ENCODE results near the gene NFE2L3. TPM values are rescaled to one million over a fixed set of nuclear protein-coding genes. Genes with fewer than 3 reads are reported as not detected.
"Not testable (repeated sequence)": the region's sequence is repeated elsewhere in the genome, so short reads cannot be mapped to it uniquely, and the experiment has no call there.

NFE2L3 gene
- total and polyA plus RNA-seq, 4 donors, result 0.32 to 1.9 (median 1.3) TPM

DNA sequence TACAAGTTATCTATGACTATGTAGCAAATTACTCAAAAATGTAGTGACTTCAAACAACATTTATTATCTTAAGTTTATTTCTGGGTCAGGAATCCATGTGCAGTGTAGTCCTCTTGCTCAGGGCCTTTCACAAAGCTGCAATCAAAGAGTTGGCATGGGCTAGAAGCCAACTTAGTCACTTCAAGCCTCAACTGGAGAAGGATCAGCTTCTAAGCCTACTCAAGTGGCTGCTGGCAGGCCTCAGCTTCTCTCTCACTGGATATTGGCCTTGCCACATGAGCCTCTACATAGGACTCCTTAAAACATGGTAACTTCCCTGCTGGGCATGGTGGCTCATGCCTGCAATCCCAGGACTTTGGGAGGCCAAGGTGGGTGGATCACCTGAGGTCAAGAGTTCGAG, 5.0 kb upstream of the NFE2L3 start:
- no peaks in the 10 kb centered on the region for H3K9me3 ChIP-seq (ENCODE audit: control insufficient read depth in 4 of 4, low read length in 3 of 4)
- no peak overlapping the region for H3K27ac ChIP-seq (ENCODE audit: low read depth in 1 of 2, low read length in 2 of 2)
- TF ChIP-seq HNF4A (conservative IDR thresholded peaks at IDR 0.05) (no peak), RAD21 (IDR thresholded peaks at IDR 0.05) (no peak), NR2F2 (IDR thresholded peaks at IDR 0.05) (no peak), FOXA1 (IDR thresholded peaks at IDR 0.05) (no peak), MAX (IDR thresholded peaks at IDR 0.05) (no peak), SP1 (IDR thresholded peaks at IDR 0.05) (no peak), EGR1 (IDR thresholded peaks at IDR 0.05; ENCODE audit: low read depth in 2 of 2) (no peak), FOXA2 (IDR thresholded peaks at IDR 0.05) (no peak), HNF4G (IDR thresholded peaks at IDR 0.05) (no peak), YY1 (IDR thresholded peaks at IDR 0.05) (no peak), GABPA (IDR thresholded peaks at IDR 0.05 in 1 of 2, conservative IDR thresholded peaks at IDR 0.05 in 1 of 2) (no peak), JUND (IDR thresholded peaks at IDR 0.05) (no peak)
- TF ChIP-seq, protein P1, sequence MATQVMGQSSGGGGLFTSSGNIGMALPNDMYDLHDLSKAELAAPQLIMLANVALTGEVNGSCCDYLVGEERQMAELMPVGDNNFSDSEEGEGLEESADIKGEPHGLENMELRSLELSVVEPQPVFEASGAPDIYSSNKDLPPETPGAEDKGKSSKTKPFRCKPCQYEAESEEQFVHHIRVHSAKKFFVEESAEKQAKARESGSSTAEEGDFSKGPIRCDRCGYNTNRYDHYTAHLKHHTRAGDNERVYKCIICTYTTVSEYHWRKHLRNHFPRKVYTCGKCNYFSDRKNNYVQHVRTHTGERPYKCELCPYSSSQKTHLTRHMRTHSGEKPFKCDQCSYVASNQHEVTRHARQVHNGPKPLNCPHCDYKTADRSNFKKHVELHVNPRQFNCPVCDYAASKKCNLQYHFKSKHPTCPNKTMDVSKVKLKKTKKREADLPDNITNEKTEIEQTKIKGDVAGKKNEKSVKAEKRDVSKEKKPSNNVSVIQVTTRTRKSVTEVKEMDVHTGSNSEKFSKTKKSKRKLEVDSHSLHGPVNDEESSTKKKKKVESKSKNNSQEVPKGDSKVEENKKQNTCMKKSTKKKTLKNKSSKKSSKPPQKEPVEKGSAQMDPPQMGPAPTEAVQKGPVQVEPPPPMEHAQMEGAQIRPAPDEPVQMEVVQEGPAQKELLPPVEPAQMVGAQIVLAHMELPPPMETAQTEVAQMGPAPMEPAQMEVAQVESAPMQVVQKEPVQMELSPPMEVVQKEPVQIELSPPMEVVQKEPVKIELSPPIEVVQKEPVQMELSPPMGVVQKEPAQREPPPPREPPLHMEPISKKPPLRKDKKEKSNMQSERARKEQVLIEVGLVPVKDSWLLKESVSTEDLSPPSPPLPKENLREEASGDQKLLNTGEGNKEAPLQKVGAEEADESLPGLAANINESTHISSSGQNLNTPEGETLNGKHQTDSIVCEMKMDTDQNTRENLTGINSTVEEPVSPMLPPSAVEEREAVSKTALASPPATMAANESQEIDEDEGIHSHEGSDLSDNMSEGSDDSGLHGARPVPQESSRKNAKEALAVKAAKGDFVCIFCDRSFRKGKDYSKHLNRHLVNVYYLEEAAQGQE (IDR thresholded peaks at IDR 0.05), result no peak
- peaks cover 0 to 4% (median under 1%) of the 10 kb centered on the region in 4 donors for H3K4me1 ChIP-seq (ENCODE audit: control insufficient read depth in 4 of 4, insufficient read depth in 4 of 4, low read length in 3 of 4)
- no peak for DNase-seq (ENCODE audit: low spot score)
- H3K27me3 ChIP-seq (ENCODE audit: control insufficient read depth in 4 of 4, insufficient read depth in 4 of 4, low read length in 3 of 4), result peaks cover 0 to 2% (median 0%) of the 10 kb centered on the region in 4 donors
- WGBS, result 95% methylated on average over 1 of the region's 1 CpG
- H3K36me3 ChIP-seq (ENCODE audit: control insufficient read depth in 4 of 4, insufficient read depth in 3 of 4, low read depth in 1 of 4, low read length in 3 of 4), result no peaks in the 10 kb centered on the region
- no peak overlapping the region for H3K9ac ChIP-seq (ENCODE audit: low read depth in 1 of 2, low read length in 2 of 2)
- no peak overlapping the region for H3K4me3 ChIP-seq (ENCODE audit: low read depth in 1 of 3, low read length in 3 of 3)

DNA sequence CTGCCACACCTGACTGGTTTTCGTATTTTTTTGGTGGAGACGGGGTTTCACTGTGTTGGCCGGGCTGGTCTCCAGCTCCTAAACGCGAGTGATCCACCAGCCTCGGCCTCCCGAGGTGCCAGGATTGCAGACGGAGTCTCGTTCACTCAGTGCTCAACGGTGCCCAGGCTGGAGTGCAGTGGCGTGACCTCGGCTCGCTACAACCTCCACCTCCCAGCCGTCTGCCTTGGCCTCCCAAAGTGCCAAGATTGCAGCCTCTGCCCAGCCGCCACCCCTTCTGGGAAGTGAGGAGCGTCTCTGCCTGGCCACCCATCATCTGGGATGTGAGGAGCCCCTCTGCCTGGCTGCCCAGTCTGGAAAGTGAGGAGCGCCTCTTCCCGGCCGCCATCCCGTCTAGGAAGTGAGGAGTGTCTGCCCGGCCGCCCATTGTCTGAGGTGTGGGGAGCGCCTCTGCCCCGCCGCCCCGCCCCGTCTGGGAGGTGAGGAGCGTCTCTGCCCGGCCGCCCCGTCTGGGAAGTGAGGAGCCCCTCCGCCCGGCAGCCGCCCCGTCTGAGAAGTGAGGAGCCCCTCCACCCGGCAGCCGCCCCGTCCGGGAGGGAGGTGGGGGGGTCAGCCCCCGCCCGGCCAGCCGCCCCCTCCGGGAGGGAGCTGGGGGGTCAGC, 4.2 kb upstream of the NFE2L3 start:
- 95% methylated on average over 43 of the region's 43 CpGs for WGBS
- H3K27ac ChIP-seq (ENCODE audit: low read depth in 1 of 2, low read length in 2 of 2); H3K36me3 ChIP-seq (ENCODE audit: control insufficient read depth in 4 of 4, insufficient read depth in 3 of 4, low read depth in 1 of 4, low read length in 3 of 4); DNase-seq (ENCODE audit: low spot score); H3K27me3 ChIP-seq (ENCODE audit: control insufficient read depth in 4 of 4, insufficient read depth in 4 of 4, low read length in 3 of 4); H3K4me3 ChIP-seq (ENCODE audit: low read depth in 1 of 3, low read length in 3 of 3); H3K9me3 ChIP-seq (ENCODE audit: control insufficient read depth in 4 of 4, low read length in 3 of 4); H3K9ac ChIP-seq (ENCODE audit: low read depth in 1 of 2, low read length in 2 of 2): not testable (repeated sequence)
- H3K4me1 ChIP-seq (ENCODE audit: control insufficient read depth in 4 of 4, insufficient read depth in 4 of 4, low read length in 3 of 4), result peaks cover 0 to 10% (median 5%) of the 10 kb centered on the region in 4 donors

- not testable (repeated sequence) for H3K27ac ChIP-seq (ENCODE audit: low read depth in 1 of 2, low read length in 2 of 2); H3K36me3 ChIP-seq (ENCODE audit: control insufficient read depth in 4 of 4, insufficient read depth in 3 of 4, low read depth in 1 of 4, low read length in 3 of 4); DNase-seq (ENCODE audit: low spot score); H3K9me3 ChIP-seq (ENCODE audit: control insufficient read depth in 4 of 4, low read length in 3 of 4); H3K9ac ChIP-seq (ENCODE audit: low read depth in 1 of 2, low read length in 2 of 2); H3K4me3 ChIP-seq (ENCODE audit: low read depth in 1 of 3, low read length in 3 of 3); H3K27me3 ChIP-seq (ENCODE audit: control insufficient read depth in 4 of 4, insufficient read depth in 4 of 4, low read length in 3 of 4)
- H3K4me1 ChIP-seq (ENCODE audit: control insufficient read depth in 4 of 4, insufficient read depth in 4 of 4, low read length in 3 of 4), result peaks cover 0 to 10% (median 7%) of the 10 kb centered on the region in 4 donors
- whole genome bisulfite sequencing, result 89% methylated on average over 29 of the region's 29 CpGs
Measured at GRCh38 chr7:26148307-26148700, 3.7 kb upstream of the NFE2L3 start.
